ENCODE data around the gene NDUFA7. TPM values are rescaled to one million over a fixed set of nuclear protein-coding genes. Genes with fewer than 3 reads are reported as not detected.

NDUFA7 gene
- total and polyA plus RNA-seq, 11 donors = 74.5 to 393 (median 104) TPM

DNA sequence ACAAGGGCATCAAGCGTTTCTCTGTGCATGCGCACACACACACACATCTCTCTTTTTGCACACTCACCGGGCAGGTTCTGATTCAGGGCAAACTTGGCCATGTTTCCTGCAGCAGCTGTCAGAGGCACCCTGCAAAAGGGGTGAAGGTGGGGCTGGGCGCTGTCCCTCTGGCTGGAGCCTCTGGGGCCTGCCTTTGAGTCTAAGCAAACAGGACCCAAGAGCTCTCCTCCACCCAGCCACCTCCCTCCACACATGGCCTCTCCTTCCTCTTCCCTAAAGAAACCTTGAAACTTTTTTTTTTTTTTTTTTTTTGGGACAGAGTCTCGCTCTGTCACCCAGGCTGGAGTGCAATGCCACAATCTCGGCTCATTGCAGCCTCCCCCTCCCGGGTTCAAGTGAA is 16.6 kb upstream of the NDUFA7 start:
- Histone ChIP-seq H3K27me3 (peaks cover 6 to 47% (median 13%) of the 10 kb centered on the region in 9 donors), H3K4me3 (peak overlapping the region in 1 of 12 donors; percentile 3), H3K4me1 (peaks cover 10 to 66% (median 41%) of the 10 kb centered on the region in 12 donors), H3K36me3 (peaks cover 0 to 15% (median 0%) of the 10 kb centered on the region in 9 donors), H3K9me3 (no peaks in the 10 kb centered on the region), H3K27ac (peak overlapping the region in 8 of 12 donors; percentile 8 to 60 (median 42))
- intact Hi-C loops (cut with DNase I) = no loop called here
- WGBS, 4 donors = 67 to 81% (median 78%) methylated on average over 7 of the region's 7 CpGs
- ATAC-seq (no peak), DNase-seq (no peak)
- no peak for TF ChIP-seq POLR2A (IDR thresholded peaks at IDR 0.05)
- TF ChIP-seq, protein P1, sequence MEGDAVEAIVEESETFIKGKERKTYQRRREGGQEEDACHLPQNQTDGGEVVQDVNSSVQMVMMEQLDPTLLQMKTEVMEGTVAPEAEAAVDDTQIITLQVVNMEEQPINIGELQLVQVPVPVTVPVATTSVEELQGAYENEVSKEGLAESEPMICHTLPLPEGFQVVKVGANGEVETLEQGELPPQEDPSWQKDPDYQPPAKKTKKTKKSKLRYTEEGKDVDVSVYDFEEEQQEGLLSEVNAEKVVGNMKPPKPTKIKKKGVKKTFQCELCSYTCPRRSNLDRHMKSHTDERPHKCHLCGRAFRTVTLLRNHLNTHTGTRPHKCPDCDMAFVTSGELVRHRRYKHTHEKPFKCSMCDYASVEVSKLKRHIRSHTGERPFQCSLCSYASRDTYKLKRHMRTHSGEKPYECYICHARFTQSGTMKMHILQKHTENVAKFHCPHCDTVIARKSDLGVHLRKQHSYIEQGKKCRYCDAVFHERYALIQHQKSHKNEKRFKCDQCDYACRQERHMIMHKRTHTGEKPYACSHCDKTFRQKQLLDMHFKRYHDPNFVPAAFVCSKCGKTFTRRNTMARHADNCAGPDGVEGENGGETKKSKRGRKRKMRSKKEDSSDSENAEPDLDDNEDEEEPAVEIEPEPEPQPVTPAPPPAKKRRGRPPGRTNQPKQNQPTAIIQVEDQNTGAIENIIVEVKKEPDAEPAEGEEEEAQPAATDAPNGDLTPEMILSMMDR (IDR thresholded peaks at IDR 0.05) = no peak

DNA sequence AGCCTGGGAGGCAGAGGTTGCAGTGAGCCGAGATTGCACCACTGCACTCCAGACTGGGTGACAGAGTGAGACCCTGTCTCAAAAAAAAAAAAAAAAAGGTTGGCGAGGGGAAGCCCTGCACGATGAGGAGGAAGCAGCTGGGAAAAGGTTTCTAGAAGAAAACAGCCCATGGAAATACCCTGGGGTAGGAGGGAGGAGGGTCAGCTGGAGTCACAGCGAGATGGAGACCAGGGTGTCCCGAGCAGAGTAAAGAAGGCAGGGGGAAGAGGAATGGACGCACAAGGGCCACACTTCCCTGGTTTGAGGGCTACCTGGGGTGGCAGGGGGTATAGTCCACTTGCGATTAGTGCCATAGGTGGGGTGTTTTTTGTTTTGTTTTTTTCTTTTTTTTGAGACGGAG is 15.5 kb upstream of the NDUFA7 start:
- intact Hi-C loops (cut with DNase I) = no loop called here
- no peaks in the 10 kb centered on the region for H3K9me3 ChIP-seq
- peaks cover 10 to 66% (median 39%) of the 10 kb centered on the region in 12 donors for H3K4me1 ChIP-seq
- peaks cover 6 to 47% (median 13%) of the 10 kb centered on the region in 9 donors for H3K27me3 ChIP-seq
- H3K36me3 ChIP-seq = peaks cover 0 to 15% (median 0%) of the 10 kb centered on the region in 9 donors
- 49 to 58% (median 55%) methylated on average over 8 of the region's 8 CpGs for WGBS, 4 donors
- no peak for ATAC-seq
- peak overlapping the region in 1 of 12 donors; percentile 7 for H3K4me3 ChIP-seq
- DNase-seq = no peak
- peak overlapping the region in 8 of 12 donors; percentile 30 to 59 (median 50) for H3K27ac ChIP-seq
- no peak for TF ChIP-seq POLR2A (IDR thresholded peaks at IDR 0.05)
- TF ChIP-seq, protein P1 (IDR thresholded peaks at IDR 0.05) = no peak

DNA sequence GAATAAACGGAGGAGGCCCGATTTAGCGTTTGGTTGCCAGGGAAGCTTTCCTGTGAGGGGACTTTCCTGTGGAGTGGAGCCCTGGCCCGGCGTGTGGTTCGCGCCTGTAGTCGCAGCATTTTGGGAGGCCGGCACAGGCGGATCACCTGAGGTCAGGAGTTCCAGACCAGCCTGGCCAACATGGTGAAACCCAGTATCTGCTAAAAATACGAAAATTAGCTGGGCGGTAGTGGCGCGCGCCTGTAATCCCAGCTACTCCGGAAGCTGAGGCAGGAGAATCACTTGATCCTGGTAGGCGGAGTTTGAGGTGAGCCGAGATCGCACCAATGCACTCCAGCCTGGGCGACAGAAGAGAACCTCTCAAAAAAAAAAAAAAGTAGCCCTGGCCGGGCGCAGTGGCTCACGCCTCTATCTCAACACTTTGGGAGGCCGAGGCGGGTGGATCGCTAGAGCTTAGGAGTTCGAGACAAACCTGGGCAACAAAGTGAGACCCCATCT is 14.9 kb upstream of the NDUFA7 start:
- WGBS, 4 donors = 28 to 44% (median 31%) methylated on average over 23 to 27 of the region's 27 CpGs
- ATAC-seq = no peak
- DNase-seq = no peak
- Histone ChIP-seq H3K27ac (peak overlapping the region in 9 of 12 donors; percentile 0 to 59 (median 44)), H3K27me3 (peaks cover 6 to 47% (median 13%) of the 10 kb centered on the region in 9 donors), H3K36me3 (peaks cover 0 to 15% (median 2%) of the 10 kb centered on the region in 9 donors), H3K4me3 (peak overlapping the region in 5 of 12 donors; percentile 7 to 43 (median 35)), H3K4me1 (peaks cover 10 to 61% (median 36%) of the 10 kb centered on the region in 12 donors), H3K9me3 (no peaks in the 10 kb centered on the region)
- TF ChIP-seq, protein P1 (IDR thresholded peaks at IDR 0.05) = no peak
- TF ChIP-seq POLR2A (IDR thresholded peaks at IDR 0.05) = no peak
- intact Hi-C loops (cut with DNase I) = no loop called here

DNA sequence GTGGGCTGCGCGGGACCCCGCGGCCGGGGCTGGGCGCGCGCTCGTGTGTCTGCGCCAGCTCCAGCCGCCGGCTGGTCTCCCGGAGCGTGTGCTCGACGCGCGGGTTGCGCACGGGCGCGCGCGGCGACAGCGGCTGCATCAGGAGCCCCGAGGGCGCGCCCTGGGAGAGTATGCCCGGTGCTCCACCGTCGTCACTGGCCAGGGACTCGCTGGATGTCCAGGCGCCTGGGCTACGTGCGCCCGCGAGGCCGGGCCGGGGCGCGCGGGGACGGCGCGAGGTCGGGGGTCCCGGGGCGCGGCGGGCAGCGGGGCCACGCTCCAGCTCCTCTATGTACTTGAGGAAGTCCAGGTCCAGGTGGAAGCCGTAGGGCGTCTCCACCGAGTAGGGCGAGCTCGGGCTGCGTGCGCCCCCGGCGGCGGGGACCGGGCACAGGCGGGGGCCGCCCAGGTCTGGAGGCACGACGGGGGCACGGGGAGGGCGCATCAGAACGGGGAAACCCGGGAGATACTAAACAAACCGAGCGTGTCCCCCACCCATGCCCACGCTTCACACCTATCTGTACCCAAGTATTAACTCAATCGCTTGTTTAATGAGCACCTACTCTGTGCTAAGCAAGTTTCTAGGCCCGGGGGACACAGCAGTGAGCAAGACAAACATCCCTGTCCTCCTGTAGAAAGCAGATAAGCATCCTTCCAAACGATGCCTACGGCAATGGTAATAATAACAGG is 14.3 kb upstream of the NDUFA7 start:
- Histone ChIP-seq H3K36me3 (peaks cover 0 to 15% (median 2%) of the 10 kb centered on the region in 9 donors), H3K4me3 (peak overlapping the region in 8 of 12 donors; percentile 15 to 45 (median 39)), H3K27me3 (peaks cover 6 to 44% (median 13%) of the 10 kb centered on the region in 9 donors), H3K27ac (peak overlapping the region in 9 of 12 donors; percentile 0 to 59 (median 44)), H3K9me3 (no peaks in the 10 kb centered on the region), H3K4me1 (peaks cover 10 to 57% (median 36%) of the 10 kb centered on the region in 12 donors)
- TF ChIP-seq, protein P1 (IDR thresholded peaks at IDR 0.05) = peak in 3 of 12 donors; percentile 4 to 12 (median 9)
- TF ChIP-seq POLR2A (IDR thresholded peaks at IDR 0.05) = no peak
- intact Hi-C loops (cut with DNase I) = no loop called here
- WGBS, 4 donors = 16 to 28% (median 22%) methylated on average over 27 to 79 of the region's 79 CpGs
- no peak for ATAC-seq
- DNase-seq = no peak

All from heart left ventricle (tissue), 16 donors.